ENCODE measurements around the gene IQCN.

The IQCN gene

DNA sequence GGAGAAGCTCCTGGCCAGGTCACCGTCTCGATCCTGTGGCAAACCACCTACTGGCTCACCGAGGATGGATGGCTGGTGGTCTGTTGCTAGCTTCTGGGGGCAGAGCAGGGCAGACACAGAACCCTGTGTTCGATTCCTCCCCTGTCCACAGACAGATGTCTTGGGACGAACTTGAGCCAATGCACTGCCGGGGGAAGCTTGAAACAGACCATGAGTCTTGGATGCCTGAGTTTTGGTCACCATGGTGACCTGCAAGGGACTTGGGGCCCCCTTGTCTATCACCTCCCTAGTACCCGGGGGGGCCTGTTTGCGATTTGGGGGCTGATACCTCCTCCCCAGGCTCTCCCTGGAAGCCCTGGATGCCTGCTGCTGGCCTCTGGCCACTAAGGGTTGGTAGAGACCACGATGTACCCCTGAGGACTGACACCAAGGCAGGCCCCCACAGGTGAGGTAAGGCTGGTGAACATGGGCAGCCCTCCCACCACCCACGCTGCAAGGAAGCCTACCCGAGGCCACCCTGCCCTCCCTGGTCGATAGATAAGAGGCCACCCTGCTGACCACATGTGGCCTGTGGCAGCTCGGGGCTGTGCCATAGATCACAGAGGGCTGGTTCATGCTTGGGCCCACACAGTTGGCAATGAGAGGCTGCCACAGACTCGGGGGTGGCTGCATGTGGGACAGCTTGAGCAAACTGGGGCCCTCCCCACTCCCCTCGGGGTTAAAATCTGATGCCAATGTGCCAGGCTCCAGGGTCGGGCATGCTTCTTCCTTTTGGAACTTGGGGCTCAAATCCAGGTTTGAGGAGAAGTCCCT is 10.7 kb downstream of the IQCN start:
- DNase-seq: no peak

DNA sequence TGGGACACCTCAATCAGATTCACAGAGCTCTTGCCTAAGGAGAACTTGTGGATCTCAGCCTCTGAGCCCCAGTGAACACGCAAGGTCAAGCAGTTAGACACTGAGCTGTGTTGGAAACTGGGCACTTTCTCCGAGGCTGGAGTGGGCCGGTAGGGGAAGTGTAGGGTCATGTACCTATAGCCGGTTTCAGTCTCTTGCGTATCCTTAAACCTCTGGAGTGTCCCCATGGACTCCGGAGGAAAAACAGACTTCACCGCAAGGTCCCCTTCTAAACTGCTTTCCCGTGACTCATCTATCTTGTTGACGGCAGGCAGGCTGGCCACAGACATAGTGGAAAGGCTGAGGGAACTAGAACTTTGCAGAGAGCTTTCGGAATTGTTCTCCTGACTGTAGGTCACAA is 11.3 kb downstream of the IQCN start:
- DNase-seq: no peak

GRCh38 chr19:18262144-18262543 is 12.1 kb downstream of the IQCN start:
- no peak for DNase-seq

GRCh38 chr19:18261474-18261873 is 12.8 kb downstream of the IQCN start:
- no peak for DNase-seq

DNA sequence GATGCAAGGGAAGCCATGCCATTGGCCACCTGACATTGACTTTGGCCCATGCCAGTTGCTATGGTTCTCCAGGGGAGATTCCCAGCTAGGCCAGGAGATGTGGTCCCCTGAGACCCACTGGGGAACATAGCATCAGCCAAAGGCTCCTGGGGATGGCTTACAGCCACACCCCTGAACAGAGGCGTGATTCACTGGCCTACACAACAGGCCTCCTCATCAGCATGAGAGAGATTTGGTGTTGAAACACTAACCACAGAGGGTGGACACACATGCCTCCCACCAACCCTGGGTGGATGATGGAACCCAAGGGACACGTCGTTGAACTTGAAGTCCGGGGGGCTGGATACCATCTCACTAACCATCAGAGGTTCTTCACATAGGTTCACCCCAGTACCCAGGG is 14.4 kb downstream of the IQCN start:
- DNase-seq: no peak

DNA sequence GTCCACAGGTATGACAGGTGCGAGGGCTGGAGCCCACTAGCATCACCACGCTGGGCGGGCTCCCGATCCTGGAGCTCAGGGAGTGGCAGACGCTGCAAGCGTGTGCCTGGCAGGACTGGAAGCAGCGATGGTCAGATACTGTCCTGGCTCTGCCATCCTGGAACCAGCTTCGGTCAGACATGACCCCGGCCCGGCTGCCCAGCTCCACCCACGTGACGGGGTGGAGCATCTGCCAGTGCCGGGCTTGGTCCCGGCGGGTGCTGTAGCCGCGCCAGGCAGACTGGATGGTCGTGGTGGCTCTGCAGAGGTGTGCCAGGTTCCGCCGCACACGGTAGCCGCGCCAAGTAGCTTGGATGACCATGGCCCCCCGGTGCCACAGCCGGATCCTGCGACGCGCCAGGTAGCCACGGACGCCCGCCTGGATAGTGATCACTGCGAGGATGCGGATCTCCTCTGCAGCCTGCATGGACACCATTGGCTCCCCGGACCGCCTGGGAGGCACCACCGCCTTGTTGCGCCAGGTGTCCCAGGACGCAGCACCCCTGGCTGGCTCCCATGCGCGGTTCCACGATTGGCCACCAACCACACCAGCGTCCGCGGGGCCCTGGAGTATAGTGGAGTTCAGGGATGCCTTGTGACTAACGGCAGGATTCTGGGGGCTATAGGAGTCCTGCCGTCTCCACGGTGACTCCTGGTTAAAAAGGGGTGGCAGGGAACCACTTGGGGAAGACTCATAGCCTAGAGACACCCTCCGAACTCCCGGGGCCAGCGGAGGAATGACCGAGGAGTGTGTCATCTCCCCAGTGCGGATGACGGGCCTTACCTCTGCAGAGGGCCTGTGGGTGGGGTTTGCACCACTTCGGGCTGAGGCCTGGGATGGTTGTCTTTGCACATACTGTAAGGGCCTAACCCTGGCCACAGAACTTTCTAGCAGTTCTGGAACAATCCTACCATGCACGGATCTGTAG is 16.5 kb downstream of the IQCN start:
- no peak for DNase-seq

GRCh38 chr19:18254546-18255503 is 19.4 kb downstream of the IQCN start:
- peak; percentile 89 for DNase-seq

DNA sequence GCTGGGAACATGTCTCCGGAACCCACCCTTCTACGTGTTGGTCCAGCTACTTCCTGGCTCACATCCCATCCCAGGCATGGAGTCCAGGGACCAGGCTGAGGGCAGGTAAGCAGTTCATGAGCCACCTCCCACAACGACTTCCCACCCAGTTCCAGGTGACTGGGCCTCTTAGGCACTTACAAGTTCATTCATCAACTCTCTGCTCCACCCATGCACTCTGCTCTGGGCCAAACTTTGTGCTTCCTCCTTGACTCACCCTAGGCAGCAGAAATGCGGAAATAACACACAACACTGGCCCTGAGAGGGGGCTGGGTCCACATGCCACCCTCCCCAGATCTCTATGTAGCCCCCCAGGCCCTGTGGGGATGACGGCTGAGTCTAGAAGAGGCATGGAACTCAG is 20.5 kb downstream of the IQCN start:
- peak; percentile 34 for DNase-seq

DNA sequence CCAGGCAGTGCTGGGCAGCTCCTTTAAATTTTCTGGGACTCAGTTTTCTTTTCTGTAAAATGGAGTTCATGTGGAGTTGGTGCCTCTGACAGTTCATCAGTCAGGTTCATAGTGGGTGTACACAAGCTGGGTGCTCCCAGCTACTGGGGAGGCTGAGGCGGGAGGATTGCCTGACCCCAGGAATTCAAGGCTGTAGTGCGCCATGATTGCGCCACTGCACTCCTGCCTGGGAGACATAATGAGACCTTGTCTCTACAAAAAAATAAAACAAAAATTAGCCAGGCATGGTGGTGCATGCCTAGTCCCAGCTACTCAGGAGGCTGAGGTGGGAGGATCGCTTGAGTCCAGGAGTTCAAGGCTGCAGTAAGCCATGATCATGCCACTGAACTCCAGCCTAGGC is 21.1 kb downstream of the IQCN start:
- DNase-seq: no peak

DNA sequence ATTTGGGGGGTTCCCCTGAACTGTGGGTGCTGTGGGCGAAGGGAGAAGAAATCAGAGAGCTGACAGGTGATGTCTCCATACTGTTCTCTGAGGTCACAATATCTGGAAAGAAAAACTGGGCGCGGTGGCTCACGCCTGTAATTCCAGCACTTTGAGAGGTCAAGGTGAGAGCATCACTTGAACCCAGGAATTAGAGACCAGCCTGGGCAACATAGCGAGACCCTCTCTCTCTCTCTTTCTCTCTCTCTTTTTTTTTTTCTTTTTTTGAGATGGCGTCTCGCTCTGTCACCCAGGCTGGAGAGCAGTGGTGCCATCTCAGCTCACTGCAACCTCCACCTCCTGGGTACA is 21.9 kb downstream of the IQCN start:
- DNase-seq: no peak

DNA sequence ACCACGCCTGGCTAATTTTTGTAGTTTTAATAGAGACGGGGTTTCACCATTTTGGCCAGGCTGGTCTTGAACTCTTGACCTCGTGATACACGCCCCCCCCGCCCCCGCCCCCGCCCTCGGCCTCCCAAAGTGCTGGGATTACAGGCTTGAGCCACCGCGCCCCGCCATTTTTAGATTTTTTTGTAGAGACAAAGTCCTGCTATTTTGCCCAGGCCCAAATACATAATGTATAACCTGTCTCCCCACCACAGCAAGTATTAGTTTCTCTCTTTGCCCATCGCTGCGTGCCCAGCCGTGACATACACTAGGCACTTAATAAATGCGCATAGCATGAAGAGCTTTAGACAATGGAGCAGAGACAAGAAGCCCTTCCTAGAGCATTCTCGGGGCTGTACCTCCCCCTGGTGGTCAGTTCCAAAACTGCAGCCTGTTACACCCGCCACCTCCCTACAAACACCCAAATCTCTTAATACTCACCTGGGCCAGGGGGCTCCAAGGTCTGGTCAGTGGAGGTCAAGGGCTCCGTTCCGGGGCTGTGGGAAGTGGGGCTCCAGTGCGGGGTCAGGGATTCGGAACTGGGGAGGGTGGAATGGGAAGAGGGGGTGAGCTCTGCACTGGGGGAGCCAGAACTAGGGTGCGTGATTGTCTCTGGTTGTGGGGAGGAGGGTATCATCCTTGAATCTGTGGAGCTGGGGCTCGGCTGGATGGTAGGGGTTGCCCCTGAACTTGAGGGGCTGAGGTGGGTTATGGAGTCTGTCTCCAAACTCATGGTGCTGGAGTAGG is 22.5 kb downstream of the IQCN start:
- DNase-seq: peak; percentile 75

- no peak for DNase-seq
Observed at GRCh38 chr19:18249834-18250233, 24.4 kb downstream of the IQCN start.

- DNase-seq: no peak
Observed at GRCh38 chr19:18245297-18245696, 29.0 kb downstream of the IQCN start.

DNA sequence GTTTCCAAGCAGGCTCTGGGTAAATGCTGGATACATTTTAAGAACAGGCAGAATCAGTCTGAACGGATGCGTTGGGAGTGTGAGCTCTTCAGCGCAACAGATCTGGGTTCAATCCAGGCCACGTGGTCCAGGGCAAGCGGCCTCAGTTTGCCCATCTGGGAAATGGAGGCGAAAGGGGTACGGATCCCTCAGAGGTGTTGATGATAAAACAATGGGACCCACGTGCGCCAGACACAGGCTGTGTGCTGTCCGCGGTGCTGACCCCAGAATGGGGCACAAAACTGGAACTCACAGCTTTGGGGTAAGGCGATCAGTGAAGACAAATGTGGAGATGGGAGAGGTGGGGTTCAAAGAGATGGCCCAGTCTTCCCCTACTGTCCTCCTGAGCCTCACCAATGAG is 34.9 kb downstream of the IQCN start:
- DNase-seq: no peak

- no peak for DNase-seq
Observed at GRCh38 chr19:18234194-18234593, 40.1 kb downstream of the IQCN start.

DNA sequence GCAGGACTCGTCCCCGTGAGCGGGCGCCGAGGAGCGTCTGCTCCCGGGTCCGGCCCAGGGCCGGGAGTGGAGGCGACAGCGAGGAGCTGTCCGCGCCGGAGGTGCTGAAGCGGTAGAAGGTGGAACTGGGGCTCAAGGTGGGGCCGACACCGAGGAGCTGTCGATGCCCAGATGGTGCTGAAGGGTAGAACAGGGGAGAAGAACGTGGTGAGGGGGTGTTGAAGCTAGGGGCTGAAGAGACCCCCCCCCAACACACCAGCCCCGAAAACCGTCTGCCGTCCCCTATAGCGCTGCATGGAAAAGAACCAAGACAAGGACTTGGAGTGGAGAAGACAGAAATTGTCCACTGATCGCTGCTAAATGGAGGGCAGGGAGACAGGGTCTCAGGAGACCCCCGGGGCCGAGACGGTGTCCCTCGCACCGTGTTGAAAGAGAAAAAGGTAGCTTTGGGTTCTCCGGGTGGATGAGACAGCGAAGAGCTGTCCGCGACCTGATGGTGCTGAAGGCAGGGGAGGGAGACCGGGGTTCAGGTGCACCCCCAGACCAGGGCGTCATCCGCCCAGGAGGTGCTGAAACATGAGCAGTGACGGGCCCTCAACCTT is 40.9 kb downstream of the IQCN start:
- DNase-seq: peak; percentile 83

DNA sequence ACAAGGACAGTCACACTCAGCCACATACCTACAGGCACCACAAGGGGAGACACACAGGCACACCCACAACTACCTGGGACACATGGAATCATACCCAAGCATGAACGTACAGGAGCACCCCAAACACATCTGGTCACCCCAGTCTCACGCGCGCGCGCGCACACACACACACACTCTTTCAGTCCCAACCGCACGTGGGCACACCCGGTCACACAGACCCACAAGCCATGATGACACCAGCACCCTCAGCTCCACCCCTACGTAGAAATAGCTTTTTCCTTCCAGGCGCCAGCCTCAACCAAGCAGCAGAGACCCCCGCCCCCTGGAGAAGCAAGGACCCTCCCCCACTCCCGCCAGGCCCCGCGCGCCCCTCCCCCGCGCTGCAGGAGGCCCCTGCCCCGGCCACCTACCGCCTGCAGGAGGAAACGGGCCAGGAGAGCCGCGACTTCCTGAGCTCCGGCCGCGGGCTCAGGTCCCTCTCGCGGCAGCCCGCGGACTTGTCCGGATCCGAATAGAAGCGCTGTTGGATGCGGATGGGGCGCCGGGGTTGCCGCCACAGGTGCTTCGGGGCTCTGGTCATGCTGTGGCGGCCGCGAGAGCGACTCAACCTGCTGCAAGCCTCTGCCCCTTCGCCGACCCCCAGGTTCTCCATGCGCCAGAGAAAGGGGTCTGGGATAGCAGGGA is 41.6 kb downstream of the IQCN start:
- no peak for DNase-seq

GRCh38 chr19:18231775-18232174 is 42.5 kb downstream of the IQCN start:
- no peak for DNase-seq

DNA sequence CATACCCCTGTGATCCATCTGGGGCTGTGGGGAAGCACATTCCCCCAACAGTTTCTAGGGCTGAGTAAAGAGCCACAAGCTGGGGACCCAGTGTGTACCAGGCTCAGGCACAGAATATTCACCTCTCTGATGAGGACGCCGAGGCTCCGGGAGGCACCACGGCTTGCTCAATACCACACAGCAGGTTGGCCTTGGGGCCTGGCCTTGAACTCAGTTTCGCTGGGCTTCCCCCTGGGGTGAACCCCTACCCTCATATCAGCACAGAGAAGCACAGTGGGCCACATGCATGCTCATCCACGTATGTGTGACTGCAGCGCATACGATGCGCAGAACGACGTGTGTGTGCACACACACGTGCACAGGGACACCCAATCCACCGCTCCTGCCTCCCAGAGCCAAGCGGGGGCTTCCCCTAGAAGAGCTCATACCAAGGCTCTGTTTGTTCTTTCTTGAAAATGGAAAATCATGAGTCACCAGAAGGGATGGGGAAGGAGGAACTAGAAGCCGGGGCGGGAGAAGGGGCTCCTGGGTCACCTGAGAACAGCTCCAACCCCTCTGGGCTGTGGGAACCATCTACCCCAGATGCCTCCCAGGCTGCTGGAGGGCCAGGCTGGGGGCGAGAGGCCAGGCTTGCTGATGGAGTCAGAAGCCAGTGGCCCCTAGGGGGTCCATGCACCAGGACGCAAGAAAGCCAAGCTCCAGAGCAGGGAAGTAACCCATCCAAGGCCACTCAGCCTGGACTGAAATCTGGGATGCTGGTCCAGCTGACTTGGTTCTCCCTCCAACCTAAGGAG is 43.1 kb downstream of the IQCN start:
- DNase-seq: no peak

DNA sequence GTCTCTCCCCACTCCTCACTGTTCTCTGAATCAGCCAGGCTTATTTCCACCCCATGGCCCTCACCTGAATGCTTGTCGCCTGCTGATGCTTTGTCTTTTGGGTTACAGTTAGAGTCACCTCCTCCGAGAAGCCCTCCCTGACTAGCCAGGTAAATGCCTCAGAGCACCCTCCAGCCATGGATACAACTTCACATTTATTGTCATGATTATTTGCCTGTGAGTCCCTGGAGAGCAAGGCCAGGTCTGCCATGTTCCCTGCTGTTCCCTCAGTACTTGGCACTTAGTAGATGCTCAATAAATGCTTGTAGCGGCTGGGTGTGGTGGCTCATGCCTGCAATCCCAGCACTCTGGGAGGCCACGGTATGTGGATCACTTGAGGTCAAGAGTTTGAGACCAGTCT is 44.3 kb downstream of the IQCN start:
- DNase-seq: no peak

Data from RPMI8226 (cell line).